AG08395 (cell line): ENCODE measurements around the gene BTBD9.
"Not testable (repeated sequence)": the region's sequence is repeated elsewhere in the genome, so short reads cannot be mapped to it uniquely, and the experiment has no call there.

Experiments
- DNase-seq: peaks from one replicate; pipeline ENCODE4 v3.0.0; 2012; ENCODE audit warnings: mixed read lengths, low spot score

Gene BTBD9

GRCh38 chr6:38649744-38650143, 10.0 kb upstream of the BTBD9 start:
- no peak for DNase-seq

DNA sequence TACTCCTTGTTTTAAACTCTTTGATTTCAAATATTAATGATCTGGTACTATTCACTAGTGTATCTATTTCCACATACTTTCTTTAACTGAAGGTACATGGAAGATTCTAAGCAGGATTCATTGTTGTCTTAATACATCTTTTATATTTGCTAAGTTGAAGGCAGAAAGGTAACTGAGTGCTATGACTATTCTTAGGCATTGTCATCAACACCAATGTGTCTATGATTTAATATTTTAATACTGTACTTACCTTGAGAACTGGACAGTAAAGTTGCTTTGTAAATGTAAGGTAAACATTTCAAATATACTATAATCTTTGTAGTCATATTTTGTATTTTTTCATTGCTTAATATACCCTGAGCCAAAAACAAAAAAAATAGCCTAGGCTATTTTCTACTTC, 8.9 kb upstream of the BTBD9 start:
- no peak for DNase-seq

- DNase-seq: no peak
Measured at GRCh38 chr6:38646166-38646878, 6.6 kb upstream of the BTBD9 start.

GRCh38 chr6:38644951-38645350, 5.2 kb upstream of the BTBD9 start:
- no peak for DNase-seq

GRCh38 chr6:38640216-38640909, 634 bp upstream of the BTBD9 start:
- DNase-seq: no peak

DNA sequence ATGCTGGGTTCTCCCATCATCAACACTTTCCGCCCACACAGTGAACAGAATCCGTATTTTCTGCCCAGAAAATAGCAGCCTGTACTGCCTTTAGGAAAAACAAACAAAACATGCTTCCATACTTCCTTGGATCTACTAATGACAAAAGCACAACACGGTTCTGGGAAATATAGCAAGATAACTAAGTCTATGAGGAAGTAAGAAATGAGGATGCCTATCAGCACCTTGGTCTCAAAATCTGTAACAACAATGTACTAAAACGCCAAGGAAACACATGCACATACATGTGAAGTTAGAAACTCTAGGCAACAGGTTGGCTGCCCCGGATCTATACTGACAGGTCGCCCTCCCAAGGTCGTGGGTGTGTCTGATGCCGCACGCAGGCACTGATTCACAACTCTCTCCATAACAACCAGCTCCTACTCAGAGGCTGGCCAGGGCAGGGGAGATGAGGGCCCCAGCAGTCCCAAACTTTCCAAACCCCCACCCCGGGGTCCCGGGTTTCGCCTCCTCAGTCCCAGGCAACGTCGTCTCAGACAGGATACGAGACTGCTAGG, 710 bp downstream of the BTBD9 start:
- DNase-seq: peak; percentile 49

DNA sequence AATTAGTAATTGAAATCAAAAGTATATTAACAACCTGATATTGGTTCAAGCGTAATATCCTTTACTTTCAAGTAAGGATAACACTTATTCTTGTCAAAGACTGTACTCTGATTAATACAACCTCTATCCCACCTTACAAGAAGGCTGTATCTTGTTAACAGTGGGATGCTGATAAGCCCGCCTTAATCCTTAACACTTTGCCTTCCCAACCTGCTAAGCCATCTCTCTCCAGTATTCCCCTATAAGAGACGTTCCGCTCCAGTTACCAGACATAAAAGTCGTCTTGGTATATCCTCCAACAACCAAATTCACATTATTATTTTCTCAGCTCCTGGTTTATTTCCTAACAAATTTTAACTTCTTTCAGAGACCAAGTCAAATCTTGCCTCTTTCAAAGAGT, 2.0 kb downstream of the BTBD9 start:
- no peak for DNase-seq

- no peak for DNase-seq
Measured at GRCh38 chr6:38636027-38636426, 3.7 kb downstream of the BTBD9 start.

GRCh38 chr6:38634518-38634917, 5.2 kb downstream of the BTBD9 start:
- DNase-seq: no peak

GRCh38 chr6:38632490-38632889, 7.2 kb downstream of the BTBD9 start:
- no peak for DNase-seq

GRCh38 chr6:38631186-38631783, 8.4 kb downstream of the BTBD9 start:
- DNase-seq: no peak

DNA sequence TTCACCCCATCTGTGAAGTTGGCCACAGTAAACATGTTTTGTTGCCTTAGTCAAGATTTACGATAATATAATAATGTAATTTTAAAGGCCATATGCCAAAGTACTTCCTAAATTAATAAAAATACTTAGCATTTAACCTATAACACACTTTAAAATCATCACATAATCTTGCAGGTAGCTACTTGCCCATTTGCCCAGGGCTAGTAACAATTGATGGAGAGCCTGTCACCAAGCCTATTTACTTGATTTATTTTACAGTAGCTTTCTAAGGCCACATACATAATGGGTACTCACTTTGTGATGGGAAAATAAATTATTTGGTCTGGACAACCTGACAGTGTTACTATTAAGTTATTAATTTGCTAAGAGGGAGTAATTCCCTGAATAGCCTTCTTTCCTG, 14.5 kb downstream of the BTBD9 start:
- DNase-seq: no peak

DNA sequence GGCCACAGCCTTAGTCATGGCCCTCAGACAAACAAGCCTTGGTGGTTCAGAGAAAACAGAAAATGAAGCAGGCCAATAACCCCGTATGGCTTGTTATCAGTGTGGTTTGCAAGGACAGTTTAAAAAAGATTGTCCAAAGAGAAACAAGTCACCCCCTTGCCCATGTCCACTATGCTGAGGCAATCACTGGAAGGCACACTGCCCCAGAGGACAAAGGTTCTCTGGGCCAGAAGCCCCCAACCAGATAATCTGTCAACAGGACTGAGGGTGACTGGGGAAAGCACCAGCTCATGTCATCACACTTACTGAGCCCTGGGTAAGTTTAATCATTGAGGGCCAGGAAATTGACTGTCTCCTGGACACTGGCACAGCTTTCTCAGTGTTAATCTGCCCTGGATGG, 20.4 kb downstream of the BTBD9 start:
- not testable (repeated sequence) for DNase-seq

DNA sequence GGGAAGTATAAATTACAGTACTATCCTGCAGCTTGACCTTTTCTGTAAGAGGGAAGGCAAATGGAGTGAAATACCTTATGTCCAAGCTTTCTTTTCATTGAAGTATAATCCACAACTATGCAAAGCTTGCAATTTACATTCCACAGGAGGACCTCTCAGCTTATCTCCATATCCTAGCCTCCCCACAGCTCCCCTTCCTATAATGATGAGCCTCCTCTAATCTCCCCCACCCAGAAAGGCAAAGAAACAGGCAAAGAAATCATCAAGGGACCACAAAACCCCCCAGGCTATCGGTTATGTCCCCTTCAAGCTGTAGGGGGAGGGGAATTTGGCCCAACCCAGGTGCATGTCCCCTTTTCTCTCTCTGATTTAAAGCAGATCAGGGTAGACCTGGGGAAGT, 21.4 kb downstream of the BTBD9 start:
- not testable (repeated sequence) for DNase-seq

DNA sequence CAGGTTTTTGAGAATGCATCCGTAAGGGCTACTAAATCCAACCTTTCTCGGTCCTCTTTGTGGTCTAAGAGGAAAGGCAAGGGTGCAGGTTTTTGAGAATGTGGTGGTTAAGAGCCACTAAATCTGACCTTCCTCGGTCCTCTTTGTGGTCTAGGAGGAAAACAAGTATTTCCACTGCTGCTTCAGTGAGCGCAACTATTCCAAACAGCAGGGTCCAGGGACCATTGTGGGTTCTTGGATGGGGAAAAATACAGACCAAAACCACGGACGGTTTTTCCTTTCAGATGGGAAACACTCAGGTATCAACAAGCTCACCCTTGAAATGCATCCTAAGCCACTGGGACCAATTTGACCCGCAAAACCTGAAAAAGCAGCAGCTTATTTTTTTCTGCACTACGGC, 21.9 kb downstream of the BTBD9 start:
- DNase-seq: no peak

DNA sequence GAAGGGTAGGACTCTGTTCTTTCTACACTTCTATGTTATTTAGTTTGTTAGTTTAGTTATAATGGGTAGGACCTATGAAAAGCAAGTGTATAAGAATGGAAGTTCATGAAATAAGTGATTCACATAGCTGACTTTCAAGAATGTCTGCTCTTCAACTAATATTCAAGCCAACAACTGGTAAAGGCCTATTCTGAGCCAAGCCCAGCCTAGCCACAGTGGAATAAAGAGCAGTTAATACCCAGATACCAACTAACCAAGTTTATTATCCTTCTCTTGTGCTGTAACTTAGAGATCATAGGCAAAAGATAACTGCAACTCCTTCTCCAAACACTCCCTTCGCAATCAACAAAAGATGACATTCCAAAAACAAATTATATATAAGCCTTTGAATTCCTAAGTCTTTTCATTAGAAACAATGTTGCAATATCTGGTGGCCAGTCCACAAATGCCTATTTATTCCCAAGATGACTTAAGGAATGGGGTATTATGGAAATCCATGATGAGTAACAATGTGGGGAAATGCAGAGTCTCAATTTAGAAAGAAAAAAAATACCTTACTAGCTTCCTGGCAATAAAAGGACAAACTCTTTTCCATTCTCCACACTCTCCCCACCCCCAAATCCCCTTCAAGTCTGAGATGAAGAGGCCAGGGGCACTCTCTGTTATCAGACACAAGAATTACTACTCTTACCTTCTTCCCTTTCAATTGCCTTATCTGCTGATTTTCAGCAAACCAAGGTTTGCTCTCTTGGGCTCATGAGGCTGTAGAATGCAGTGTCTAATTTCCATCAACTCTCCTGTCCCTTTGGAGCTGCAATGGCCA, 27.4 kb downstream of the BTBD9 start:
- peak; percentile 78 for DNase-seq

DNA sequence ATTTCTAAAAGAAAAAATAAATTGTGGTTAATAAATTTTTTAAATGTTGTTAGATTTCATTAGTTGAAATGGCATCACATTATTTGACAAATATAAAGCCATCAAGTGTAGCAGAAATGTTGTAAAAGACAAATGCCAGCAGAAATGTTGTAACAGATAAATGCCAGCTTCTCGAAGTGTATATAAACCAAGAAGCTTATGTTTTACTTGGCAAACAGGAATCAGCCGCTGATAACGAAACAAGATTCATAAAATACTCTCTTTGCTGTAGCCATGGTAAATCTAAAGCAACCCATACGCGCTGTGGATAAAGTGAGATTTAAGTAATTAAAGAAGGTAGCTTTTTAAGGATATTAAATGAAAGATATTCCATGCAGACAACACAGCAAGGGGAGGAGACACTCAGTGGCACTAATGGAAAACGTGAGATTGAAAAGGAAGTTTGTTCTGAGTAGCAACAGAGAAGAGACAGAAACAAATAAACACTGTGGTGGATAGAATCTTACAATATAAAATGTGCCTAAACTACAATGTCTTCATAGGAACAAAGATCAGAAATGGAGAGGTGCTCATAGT, 29.6 kb downstream of the BTBD9 start:
- no peak for DNase-seq

- no peak for DNase-seq
Measured at GRCh38 chr6:38604700-38605099, 35.0 kb downstream of the BTBD9 start.

- DNase-seq: peak; percentile 39
Measured at GRCh38 chr6:38603966-38604365, 35.8 kb downstream of the BTBD9 start.

- DNase-seq: no peak
Measured at GRCh38 chr6:38603496-38603895, 36.2 kb downstream of the BTBD9 start.

DNA sequence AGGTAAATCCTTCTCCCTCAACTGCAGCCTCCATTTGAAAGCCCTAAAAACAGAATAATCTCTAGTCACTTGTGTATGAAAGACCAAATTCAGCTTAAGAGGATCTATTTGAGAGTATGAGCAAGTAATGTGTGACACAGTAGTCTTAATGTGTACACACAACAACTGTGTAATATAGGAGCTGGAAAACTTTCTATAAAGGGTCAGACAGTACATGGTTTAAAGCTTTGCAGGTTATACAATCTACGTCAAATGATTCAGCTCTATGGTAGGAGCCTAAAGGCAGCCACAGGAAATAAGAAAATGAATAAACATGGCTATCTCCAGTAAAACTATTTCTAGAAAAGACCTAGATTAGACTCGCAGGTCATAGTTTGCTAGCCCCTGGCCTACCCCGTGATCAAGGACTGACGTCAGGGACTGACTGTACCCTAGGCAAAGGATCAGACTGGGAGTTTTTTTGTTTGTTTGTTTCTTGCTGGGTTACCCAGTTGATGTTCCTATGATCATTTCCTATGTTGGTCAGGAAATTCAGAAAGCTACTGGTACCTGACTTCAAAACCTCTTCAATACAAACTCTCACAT, 39.7 kb downstream of the BTBD9 start:
- DNase-seq: no peak
